HG03045 (cell line): ENCODE measurements around the gene TM2D1.
"Not testable (repeated sequence)": the region's sequence is repeated elsewhere in the genome, so short reads cannot be mapped to it uniquely, and the experiment has no call there.

Experiments
- ATAC-seq: cut with Tn5 transposase; IDR thresholded peaks from one replicate; pipeline ENCODE4 v1.9.1; 2021; ENCODE audit warnings: mild to moderate bottlenecking, moderate library complexity; ENCODE audit not compliant: unreplicated experiment

The TM2D1 gene

DNA sequence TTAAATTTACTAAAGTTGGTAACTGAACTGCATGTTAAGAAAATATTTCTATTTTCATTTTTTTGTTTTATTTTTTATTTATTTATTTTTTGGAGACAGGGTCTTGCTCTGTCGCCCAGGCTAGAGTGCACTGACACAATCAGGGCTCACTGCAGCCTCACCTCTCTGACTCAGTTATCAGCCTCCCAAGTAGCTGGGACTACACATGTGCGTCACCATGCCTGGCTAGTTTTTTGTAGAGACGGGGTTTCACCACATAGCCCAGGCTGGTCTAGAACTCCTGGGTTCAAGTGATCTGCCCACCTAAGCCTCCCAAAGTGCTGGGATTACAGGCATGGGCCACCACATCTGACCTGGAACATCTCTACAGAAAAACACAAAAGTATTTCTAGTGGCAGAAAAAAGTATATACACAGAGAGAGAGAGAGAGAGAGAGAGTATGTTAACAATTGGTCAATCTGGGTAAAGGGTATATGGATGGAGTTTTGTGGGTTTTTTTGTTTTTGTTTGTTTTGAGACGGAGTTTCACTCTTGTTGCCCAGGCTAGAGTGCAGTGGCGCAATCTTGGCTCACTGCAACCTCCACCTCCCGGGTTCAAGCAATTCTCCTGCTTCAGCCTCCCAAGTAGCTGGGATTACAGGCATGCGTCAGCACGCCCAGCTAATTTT is 5.8 kb downstream of the TM2D1 start:
- not testable (repeated sequence) for ATAC-seq

GRCh38 chr1:61711969-61712368 is 13.0 kb downstream of the TM2D1 start:
- ATAC-seq = no peak

- not testable (repeated sequence) for ATAC-seq
Measured at GRCh38 chr1:61711257-61711656, 13.7 kb downstream of the TM2D1 start.

DNA sequence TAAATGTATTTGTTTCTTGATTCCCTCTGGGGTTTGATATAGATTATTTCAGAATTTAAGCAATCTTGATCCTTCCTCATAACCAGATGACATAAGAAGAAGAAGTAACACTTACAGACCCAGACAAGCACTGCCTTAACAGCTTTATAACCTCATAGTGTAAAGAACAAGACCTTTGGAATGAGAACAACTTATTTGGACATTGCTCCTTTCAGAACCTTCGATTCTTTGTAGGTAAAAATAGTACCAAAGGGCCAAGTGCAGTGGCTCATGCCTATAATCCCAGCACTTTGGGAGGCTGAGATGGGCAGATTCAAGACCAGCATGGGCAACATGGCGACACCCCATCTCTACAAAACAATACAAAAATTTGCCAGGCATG is 15.0 kb downstream of the TM2D1 start:
- no peak for ATAC-seq

DNA sequence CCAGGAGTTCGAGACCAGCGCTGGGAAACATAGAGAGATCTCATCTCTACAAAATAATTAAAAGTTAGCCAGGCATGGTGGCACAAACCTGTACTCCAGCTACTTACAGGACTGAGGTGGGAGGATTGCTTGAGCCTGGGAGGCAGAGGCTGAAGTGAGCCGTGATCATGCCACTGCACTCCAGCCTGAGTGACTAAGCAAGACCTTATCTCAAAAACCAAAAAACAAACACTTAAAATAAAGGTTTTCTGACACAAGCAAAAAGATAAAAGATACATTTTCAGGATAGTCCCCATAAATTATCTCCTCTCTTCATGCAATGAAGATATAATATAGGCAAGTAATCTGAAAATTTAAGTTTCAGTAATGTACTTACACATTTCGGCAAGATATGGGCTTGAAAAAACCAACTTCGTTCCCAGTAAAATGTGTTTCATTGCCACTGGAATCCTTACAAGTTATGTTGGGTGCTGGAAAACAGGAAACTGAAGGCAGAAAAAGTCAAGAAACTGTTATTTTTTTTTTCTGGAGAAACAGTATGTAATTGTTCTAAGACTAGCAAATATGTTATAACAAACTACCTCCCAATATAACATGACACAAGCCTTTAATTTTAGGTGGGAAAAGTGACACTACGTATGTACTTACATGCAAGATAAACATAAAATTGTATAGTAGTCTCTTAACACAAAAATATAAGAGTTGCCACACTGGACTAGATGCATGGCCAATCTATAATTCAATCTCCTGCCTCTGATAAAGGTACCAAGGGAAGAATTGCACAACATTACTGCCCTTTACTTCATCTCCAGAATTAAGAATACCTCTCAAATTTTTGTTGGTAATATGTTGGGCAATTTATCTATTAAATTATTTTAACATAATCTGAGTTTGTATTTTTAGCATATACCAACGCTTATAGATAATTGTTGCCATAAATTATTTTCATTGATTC is 15.7 kb downstream of the TM2D1 start:
- no peak for ATAC-seq

DNA sequence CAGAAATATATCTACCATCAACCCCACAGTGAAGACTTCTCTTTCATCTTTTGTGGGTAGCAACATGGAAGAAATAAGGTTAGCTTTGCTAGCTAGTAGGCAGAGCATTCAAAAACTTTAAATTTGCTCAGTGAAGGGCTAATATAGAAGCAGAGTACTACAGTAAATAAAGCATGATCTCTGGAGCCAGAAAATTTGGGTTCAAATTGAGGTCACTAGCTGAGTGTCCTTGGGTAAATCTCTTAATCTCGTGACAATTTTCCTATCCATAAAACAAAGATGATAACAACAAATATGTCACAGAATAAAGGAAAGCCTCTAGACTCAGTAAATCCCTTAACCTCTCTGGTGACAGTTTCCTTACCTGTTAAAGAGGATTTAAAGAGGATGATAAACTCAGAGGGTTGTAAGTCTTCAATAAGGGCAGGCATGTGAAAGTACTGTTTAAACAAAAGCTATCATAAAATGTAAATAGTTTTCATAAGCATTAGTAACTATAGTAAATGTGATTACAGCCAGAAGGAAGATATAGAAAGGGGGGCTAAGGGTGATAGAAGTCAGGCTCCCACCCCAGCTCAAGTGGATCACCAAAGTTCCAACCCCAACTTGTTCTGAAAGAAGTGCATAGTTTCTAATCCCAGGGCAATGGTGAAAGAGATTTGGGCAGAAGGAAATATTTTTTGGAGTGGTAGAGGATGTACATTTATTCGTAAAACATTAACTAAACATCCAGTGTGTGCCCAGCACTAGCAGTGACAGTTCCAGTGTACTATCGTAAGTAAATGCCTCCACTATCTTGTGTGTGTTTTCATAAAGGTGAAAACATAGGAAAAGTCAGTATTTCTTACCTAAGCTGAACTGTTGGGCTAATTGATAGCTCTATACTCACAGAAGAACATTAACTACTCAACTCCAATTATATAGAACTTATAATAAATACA is 24.8 kb downstream of the TM2D1 start:
- ATAC-seq = no peak

GRCh38 chr1:61692155-61692800 is 32.7 kb downstream of the TM2D1 start:
- no peak for ATAC-seq

GRCh38 chr1:61687901-61688300 is 37.0 kb downstream of the TM2D1 start:
- no peak for ATAC-seq

DNA sequence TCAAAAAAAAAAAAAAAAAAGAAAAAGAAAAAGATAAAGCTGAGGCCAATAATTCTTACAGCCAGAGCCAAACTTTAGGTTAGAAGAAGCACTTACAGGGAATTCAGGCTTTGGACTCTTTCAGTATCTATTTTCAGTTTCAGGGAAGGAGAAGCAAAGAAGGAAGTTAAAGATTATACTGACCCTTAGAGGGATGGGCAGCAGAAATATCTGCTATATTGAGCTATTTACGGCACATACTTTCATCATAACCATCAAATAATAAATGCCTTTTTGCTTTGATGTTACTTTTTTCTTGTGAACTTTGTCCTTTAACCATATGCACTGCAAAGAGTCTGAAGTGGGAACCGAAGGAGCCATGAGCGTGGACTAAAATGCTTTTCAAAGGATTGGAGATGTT is 42.0 kb downstream of the TM2D1 start:
- ATAC-seq = no peak

- no peak for ATAC-seq
Measured at GRCh38 chr1:61680500-61680899, 44.4 kb downstream of the TM2D1 start.

GRCh38 chr1:61676881-61677280 is 48.1 kb downstream of the TM2D1 start:
- not testable (repeated sequence) for ATAC-seq

DNA sequence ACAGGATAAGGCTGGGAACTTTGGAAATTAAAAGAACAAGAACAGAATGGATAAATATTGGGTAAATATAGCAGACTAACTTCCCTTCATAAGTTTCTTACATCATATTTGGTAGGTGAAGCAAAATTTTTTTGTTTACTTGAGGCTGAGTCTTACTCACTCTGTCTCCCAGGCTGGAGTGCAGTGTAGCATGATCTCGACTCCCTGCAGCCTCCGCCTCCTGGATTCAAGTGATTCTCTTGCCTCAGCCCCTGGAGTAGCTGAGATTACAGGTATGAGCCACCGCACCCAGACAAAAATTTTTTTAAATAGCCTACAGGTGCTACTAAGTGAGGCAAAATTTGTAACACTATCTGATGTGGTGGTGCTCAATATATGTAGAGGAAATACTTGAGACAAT is 50.7 kb downstream of the TM2D1 start:
- no peak for ATAC-seq

DNA sequence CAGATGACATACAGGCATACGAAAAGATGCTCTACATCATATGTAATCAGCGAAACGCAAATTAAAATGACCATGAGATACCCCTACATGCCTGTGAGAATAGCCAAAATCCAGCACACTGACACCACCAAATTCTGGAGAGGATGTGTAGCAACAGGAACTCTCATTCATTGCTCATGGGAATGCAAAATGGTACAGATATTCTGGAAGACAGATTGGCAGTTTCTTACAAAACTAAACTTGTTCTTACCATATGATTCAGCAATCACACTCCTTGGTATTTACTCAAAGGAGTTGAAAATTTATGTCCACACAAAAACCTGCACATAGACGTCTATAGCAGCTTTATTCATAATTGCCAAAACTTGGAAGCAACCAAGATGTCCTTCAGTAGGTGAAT is 52.6 kb downstream of the TM2D1 start:
- no peak for ATAC-seq

GRCh38 chr1:61670445-61670844 is 54.5 kb downstream of the TM2D1 start:
- no peak for ATAC-seq

GRCh38 chr1:61670016-61670415 is 54.9 kb downstream of the TM2D1 start:
- ATAC-seq = no peak

DNA sequence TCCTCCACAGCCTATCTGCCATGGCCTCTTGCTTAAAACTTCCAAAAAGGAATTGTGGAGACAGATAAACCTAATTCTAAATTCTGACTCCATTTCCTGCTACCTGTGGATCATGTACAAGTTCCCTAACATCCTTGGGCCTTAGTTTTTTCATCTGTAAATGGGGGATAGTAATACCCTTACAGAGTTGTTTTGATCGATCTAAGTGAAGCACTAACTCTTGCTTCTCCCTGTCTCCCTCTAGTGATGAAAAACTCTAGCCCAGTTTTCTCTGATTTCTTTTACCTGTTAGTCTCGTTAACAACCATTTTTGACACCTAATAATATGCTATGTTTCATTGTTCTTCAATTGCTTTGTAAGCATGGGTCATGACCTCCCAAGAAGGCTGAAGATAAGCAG is 65.9 kb downstream of the TM2D1 start:
- no peak for ATAC-seq

- no peak for ATAC-seq
Measured at GRCh38 chr1:61655453-61655852, 69.5 kb downstream of the TM2D1 start.

GRCh38 chr1:61654067-61654466 is 70.9 kb downstream of the TM2D1 start:
- ATAC-seq = no peak

GRCh38 chr1:61648983-61649742 is 75.8 kb downstream of the TM2D1 start:
- no peak for ATAC-seq

DNA sequence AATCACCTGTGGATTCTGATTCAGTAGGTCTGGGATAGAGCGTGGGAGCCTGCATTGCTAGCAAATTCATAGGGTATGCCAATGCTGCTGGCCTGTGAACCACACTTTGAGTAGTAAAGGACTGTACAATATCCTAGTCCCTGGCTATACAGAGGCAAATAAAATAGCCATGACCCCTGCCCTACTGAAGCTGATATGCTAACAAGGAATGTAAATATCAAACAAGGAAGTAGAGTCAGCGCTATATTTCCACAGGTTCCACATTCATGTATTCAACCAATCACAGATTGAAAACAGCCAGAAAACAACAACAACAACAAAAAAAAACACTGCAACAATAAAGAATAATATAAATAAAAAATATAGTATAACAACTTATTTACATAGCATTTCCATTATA is 77.8 kb downstream of the TM2D1 start:
- ATAC-seq = no peak
